GM18526 (cell line): ENCODE measurements around the gene EPHA7.

ENCODE experiments used
- POLR2A ChIP-seq: IDR thresholded peaks from 3 replicates; pipeline ENCODE4 v1.6.1; 2011; ENCODE audit not compliant: insufficient read length; ENCODE audit errors: extremely low read depth

Gene EPHA7

DNA sequence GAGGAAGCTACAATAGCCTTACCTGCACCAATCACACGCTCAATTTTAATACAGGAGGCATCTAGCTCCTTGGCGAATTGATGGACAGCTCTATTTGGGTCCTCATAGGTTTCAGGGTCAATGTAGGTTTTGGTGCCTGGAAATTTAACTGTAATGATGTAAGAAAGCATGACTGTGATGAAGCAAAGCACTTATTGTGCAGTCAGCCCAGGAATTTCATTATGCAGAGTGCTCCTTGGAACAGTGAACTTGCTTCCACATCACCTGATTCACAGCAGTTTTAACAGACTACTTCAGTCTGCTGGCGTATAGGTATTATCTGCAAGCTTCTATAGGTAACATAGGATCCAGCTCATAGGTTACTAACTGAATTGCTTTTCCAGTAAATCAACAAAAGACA is 160.0 kb downstream of the EPHA7 start:
- no peak for TF ChIP-seq POLR2A

DNA sequence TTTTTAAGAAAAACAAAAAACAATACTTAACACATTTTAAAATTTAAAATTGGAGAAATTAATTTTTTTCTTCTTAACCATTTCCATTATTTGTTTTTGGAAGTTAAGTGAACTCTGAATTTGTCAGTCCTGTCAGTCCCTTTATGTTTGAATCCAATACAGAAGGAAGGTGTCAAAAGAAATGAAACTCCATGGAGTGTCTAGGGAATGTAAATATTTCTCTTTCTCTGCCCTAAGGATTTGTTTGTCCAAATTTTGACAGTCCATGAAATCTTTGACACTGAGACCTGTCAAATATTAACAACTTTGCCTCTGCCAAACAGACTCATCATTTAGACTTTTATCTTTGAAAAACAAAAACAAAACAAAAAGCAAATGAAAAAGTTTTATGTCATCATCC is 166.4 kb downstream of the EPHA7 start:
- no peak for TF ChIP-seq POLR2A

DNA sequence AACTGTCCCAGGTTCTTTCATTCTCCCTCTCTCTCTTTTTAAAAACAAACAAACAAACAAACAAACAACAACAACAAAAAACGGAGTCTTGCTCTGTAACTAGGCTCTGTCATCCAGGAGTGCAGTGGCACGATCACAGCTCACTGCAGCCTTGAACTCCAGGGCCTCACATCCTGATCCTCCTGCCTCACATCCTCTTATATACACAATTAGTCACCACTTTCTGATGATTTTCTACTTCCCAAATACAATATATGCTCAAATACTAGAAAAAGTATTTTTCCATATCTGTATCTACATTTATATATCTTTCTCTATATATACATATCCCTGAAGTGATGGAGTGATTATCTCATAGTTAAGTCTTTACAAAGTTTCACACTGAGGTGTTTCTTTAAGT is 170.7 kb downstream of the EPHA7 start:
- no peak for TF ChIP-seq POLR2A

DNA sequence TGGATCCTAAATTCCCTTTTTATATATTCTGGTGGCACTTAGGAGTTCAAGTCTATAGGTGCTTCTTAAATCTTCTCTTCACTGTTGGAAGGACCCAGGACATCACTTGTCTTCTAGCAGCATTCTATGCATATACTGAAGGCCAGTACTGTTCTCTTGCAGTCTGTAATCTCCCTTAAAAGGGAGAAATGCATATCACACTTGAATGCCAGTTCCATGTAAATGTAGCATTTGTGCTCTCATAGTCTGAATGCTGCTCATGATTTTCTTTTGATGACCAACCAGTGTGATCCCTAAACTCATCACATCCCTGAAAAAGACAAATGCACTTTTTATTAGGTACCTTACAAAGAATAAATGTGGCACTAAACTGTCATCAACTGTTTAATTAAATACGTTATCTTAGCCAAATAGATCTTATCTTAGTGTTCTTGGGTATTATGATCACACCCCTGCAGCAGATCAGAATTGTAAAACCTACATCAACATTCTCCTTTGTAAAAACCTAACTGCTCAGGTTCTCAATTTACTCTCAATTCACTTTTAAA is 176.1 kb downstream of the EPHA7 start:
- TF ChIP-seq POLR2A, result no peak

DNA sequence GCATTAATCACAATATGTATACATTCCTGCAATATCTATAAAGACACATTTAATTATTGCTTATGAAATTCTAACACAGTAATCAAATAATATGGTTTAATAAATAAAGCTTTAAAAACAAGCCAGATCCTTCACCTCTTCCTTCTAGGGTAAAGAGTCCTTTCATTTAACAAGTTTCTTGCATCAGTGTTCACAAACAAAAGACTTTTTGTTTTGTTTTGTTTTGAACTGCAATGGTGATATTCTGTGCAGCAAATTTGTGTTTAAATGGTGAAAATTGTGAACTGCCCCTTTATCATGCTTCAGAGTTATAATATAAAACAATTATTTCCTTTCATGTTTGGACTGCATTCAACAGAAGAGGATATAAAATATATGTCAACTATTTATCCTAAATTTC is 177.3 kb downstream of the EPHA7 start:
- no peak for TF ChIP-seq POLR2A

DNA sequence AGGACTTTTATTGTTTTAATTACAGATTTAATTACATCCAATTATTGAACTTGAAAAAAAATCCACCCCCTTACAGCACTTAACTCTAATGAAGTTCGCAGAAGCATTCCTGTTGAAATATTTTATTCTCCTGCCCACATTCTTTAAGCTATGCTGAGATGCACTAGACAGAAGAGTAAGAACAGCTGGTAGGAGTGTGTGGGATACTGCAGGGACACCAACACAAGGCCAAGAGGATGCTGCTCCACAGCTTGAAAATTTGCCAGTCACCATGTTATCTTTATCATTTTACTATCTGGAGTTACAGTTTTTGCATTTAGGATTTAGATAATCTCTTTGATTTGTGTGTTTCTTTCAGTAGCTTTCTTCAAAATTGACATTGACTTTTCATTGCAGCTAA is 180.7 kb downstream of the EPHA7 start:
- no peak for TF ChIP-seq POLR2A

DNA sequence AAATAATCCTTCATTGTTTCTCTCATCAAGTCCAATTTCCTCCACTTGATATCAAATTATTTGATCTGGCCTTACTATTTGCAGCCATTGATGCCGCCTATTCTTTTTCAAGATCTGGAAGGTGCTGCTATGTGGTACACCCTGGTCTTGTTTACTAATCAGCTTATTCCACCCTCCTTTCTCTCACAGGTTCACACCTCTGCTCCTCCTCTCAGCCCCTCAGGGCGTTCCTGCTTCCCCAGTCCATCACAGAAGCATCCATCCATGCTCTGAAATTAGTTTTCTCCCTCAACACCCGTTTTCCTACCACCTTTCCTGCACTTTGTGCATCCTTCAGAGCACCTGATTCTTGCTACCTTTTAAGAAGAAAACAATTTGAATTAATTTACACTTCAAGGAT is 183.6 kb downstream of the EPHA7 start:
- no peak for TF ChIP-seq POLR2A

DNA sequence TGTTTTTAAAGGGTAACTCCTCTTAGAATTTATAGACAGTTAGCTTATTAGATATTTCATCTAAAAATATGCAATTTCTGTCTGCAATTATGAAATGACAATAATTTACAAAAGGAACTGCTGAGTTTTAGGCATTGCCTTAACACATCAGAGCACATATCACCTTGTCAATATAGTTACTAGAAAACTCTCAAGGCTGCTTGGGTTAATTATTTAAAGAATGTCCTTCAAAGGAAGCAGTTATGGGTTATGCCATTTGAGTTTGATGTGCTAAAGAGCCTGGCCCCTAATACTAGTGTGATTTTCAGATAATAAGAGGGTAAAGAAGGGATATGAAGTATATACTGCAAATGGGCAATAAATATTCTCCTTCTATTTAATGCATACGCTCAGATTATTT is 192.5 kb downstream of the EPHA7 start:
- TF ChIP-seq POLR2A, result no peak

DNA sequence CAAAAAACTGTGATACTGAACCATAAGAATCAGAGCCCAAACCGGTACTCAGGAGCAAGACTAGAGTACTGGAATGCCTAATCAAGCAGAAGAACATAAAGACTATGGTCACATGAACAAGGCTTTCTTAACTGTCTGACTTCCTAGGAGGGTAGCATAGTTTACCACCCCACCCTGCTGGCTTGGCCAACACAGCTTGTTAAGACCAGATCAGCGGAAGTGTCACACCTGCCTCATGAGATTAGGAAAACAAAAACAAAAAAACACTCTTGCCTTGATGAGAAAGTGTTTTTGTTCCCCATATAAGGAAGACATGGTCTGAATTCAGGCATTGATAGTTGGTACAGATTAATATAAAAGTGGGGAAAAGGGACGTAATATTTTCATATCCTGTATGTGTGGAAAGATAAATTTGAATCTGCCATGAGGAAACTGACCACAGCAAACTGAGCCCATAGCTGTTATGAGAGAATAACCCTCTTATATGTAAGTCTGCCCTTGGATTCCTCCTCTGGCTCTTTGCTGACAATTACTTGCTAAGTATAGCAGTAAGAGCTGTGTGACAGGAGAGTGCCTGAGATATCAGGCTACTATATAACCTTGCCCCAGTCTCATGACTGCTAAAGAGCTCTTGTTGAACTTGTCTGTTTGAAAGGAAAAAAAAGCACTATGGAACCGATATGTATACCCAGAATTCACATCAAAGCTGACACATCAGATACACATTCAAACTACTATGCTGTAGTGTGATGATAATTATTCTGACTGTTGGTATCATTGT is 197.1 kb downstream of the EPHA7 start:
- no peak for TF ChIP-seq POLR2A

DNA sequence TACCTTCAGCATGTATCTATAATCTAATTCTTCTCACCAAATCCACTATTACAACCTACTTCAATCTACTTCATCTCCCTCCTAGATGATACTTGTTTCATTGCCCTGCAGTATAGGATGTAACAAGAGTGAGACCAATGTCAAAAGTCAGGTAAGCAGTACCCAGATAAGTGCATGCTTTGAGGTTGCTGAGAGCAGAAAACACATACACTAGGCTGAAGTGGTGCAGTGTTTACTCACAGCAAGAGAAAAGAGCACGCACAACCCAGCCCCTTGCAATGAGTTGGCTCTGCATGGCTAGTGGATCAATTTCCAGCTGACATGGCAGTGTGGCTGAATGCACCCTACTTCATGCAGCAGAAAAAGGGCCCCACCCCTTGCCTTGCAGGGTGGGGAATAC is 199.9 kb downstream of the EPHA7 start:
- TF ChIP-seq POLR2A, result no peak

DNA sequence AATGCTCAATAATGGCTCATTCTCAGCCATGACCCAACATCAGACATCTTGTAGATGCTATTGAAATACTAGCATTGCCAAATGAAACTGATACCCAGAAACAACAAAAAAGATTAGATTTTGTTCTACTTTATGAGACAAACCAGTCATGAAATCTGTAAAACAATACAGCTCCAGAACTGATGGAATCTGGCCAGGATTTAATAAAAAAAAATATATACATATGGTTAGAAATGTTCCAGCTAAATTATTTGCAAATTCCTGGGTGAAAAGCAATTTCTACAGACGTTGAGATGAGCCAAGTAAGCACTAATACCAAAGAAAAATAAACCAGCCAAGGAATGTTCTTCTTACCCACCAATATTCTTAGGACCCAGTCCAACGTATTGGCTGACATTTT is 201.3 kb downstream of the EPHA7 start:
- no peak for TF ChIP-seq POLR2A

DNA sequence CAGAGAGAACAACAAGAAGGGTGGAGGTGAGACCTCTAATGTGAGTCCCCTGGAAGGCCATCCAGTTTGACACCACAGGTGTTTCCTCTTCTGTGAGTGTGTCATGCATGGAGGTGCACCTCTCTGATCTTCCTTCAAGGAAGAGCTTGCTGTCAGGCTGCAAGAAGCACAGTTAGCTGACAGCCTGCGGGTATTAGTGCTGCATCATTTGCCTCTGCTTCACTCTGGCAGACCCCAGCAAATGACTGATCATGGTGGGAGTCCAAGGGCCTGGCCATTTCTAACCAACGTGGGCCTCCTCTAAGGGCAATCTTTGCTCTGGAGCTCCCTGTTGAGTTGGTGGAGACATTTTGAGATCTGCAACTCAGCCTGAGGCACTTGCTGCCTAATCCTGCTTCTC is 206.3 kb downstream of the EPHA7 start:
- no peak for TF ChIP-seq POLR2A

DNA sequence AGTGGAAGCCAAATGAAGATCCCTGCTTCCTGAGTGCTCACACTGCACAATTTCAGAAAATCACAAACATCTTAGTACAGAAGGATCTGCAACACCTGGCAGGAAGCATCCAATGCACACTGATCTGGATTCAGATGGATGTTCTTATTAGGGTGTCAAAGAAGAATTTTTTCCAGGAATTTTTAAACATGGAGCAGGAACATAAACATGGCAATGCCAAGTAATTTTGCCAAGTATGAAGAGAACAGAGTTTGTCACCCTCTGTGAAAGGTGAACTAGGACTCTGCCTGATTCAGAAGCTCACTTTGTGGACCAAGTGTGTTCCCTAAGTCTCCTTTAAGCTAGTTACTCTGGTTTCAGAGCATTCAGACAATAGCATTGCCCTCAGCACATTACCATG is 208.5 kb downstream of the EPHA7 start:
- TF ChIP-seq POLR2A, result no peak

DNA sequence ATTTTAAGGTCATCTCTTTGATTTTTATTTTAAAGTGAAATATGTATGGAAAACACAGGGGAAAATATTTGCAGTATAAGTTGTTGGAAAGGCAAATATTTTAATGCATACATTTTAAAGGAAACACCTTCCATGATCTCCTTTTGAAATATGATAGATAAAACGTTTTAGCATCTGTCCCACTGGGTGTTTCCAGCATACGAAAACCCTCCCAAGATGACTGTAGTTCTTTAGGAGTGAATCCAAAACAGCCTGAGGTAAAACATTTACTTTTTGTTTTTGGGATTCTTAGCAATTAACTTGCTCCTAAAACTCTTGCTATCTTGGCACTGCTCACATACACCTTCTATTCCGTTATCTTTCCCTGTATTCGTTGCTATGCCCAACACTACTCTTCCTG is 210.0 kb downstream of the EPHA7 start:
- no peak for TF ChIP-seq POLR2A

DNA sequence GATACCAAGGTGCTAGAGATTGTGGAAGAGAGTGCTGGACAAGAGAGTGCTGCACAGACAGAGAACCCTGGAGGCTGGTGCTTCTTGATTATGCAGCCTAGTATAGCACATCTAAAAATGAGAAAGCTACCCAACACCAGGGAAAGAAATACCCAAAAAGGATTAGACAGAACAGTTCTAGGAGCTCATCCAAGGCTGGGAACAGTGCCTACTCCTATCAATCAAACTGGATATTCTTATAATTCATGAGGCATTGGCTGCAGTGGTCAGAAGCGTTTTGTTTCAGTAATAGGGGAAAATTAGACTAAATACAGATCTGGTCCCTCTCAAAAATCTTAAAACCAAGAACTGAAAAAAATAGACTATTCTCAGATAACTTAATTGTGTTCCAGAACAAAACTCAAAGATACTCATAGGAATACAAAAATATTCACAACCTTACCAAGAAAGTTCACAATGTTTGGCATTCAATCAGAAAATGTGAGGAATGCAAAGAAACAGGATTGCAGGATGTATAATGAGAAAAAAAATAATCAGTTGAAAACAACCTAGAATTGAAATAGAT is 222.9 kb downstream of the EPHA7 start:
- TF ChIP-seq POLR2A, result no peak

DNA sequence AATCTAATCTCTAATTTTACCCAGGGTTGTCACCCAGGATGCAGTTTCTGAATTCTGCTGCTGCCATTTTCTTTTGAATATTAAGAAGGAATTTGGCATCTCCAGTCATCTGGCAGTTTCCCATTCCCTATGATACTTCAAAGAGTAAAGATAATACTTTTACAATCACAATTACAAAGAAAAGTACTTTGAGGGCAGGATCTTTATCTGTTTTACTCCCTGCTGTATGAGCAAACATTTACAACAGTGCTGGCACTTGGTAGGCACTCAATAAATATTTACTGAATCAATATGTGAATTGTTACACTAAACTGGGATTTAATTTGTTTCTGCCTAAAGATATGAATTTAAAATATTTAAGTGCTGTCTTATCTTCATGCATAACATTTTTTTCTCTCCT is 224.9 kb downstream of the EPHA7 start:
- TF ChIP-seq POLR2A, result no peak

DNA sequence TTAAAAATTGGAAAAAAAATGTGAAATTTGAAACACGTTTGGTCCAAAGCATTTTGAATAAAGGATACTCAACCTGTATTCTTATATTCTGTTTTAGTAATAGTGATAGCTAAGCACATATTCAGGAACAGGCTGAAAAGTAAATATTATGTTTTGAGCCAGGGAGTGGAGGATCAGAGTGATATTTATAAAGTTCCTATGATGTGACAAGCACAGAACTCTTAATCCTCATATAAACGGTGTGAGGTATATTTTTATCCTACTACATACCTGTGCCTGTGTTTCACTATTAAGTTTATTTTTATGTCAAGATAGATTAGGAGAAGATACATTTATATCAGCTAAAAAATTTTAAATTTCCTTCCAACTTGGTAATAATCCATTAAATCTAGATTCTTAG is 225.5 kb downstream of the EPHA7 start:
- no peak for TF ChIP-seq POLR2A
